ENCODE measurements around the gene NLRX1. TPM values are rescaled to one million over a fixed set of nuclear protein-coding genes. Genes with fewer than 3 reads are reported as not detected.

Gene NLRX1
- polyA plus RNA-seq, 1 of the 3 experiments (the other 2 are of a cell fraction): 13.7 TPM

DNA sequence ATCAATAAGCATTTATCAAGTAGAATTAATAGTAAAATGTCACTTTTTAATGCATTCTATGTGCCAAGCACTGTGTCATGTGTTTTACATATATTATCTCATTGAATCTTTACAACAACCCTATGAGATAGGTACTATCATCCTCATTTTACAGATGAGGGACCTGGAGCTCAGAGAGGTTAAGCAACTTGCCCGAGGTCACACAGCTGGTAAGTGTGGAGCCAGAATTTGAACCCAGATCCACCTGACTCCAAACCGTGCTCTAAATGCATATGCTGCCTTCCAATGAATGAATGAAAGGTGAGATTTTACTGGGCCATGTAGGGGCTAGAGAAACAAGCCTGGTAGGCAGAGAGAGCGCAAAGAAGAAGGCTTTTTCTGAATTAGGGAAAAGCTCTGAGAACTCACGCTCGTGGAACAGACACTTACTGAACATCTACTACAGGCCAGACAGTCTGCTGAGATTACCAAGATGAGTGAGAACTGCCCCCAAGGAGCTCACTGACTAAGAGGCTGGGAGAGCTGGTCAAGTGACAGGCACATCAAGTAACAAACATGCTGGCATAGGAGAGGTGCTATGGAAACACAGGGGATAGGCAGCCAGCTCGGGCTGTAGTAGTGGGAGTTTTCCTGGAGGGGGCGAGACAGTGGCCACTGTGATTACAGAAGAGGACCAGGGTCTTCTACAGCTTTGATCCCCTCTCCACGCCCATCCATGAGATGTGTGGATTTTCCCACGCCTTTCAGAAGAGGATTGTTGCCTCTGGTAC is 15.3 kb upstream of the NLRX1 start:
- peaks cover 0 to 9% of the 10 kb centered on the region in 2 experiments; a peak in 1 of 4 replicates for H3K4me1 ChIP-seq (ENCODE audit: control insufficient read depth in 1 of 2, insufficient read depth in 2 of 2, low read depth in 1 of 2, low read length in 1 of 2)
- H3F3A ChIP-seq (replicated peaks; ENCODE audit: insufficient read depth): no peaks in the 10 kb centered on the region
- DNase-seq: no peak
- H3K9me3 ChIP-seq: no peaks in the 10 kb centered on the region
- H3K27ac ChIP-seq (ENCODE audit: low read depth in 2 of 2, low read length in 1 of 2): no peak overlapping the region
- H3K9me2 ChIP-seq: no peaks in the 10 kb centered on the region
- H4K20me1 ChIP-seq (ENCODE audit: insufficient read depth): no peaks in the 10 kb centered on the region
- no peaks in the 10 kb centered on the region for H3K36me3 ChIP-seq (replicated peaks in 1 of 2; ENCODE audit: control insufficient read depth in 1 of 2, insufficient read depth in 2 of 2, low read length in 1 of 2)
- H2AFZ ChIP-seq (ENCODE audit: low read depth): no peak overlapping the region
- H3K4me3 ChIP-seq (ENCODE audit: low read depth in 2 of 2, low read length in 1 of 2): no peak overlapping the region
- TF ChIP-seq, protein P1, sequence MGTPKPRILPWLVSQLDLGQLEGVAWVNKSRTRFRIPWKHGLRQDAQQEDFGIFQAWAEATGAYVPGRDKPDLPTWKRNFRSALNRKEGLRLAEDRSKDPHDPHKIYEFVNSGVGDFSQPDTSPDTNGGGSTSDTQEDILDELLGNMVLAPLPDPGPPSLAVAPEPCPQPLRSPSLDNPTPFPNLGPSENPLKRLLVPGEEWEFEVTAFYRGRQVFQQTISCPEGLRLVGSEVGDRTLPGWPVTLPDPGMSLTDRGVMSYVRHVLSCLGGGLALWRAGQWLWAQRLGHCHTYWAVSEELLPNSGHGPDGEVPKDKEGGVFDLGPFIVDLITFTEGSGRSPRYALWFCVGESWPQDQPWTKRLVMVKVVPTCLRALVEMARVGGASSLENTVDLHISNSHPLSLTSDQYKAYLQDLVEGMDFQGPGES (IDR thresholded peaks at IDR 0.05; ENCODE audit: low read depth, low read length): no peak
- TF ChIP-seq, protein P2, sequence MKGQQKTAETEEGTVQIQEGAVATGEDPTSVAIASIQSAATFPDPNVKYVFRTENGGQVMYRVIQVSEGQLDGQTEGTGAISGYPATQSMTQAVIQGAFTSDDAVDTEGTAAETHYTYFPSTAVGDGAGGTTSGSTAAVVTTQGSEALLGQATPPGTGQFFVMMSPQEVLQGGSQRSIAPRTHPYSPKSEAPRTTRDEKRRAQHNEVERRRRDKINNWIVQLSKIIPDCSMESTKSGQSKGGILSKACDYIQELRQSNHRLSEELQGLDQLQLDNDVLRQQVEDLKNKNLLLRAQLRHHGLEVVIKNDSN (IDR thresholded peaks at IDR 0.05; ENCODE audit: borderline replicate concordance, low read depth): no peak
- TF ChIP-seq, protein P3, sequence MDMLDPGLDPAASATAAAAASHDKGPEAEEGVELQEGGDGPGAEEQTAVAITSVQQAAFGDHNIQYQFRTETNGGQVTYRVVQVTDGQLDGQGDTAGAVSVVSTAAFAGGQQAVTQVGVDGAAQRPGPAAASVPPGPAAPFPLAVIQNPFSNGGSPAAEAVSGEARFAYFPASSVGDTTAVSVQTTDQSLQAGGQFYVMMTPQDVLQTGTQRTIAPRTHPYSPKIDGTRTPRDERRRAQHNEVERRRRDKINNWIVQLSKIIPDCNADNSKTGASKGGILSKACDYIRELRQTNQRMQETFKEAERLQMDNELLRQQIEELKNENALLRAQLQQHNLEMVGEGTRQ (IDR thresholded peaks at IDR 0.05; ENCODE audit: borderline replicate concordance, low read depth, low read length): no peak
- TF ChIP-seq, protein P4, sequence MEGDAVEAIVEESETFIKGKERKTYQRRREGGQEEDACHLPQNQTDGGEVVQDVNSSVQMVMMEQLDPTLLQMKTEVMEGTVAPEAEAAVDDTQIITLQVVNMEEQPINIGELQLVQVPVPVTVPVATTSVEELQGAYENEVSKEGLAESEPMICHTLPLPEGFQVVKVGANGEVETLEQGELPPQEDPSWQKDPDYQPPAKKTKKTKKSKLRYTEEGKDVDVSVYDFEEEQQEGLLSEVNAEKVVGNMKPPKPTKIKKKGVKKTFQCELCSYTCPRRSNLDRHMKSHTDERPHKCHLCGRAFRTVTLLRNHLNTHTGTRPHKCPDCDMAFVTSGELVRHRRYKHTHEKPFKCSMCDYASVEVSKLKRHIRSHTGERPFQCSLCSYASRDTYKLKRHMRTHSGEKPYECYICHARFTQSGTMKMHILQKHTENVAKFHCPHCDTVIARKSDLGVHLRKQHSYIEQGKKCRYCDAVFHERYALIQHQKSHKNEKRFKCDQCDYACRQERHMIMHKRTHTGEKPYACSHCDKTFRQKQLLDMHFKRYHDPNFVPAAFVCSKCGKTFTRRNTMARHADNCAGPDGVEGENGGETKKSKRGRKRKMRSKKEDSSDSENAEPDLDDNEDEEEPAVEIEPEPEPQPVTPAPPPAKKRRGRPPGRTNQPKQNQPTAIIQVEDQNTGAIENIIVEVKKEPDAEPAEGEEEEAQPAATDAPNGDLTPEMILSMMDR (IDR thresholded peaks at IDR 0.05): peak; percentile 13; the same call in 1 of the 2 replicates
- TF ChIP-seq RCOR1 (IDR thresholded peaks at IDR 0.05; ENCODE audit: low read length): no peak
- CTCF ChIA-PET: interaction anchor here (0.5 to 8.9 kb wide), 12 partner anchors 9 to 1087 kb away, joined by 3 to 48 read pairs (median 4); partner anchors contain the start of genes CBL, NLRX1 and POU2F3
- H3K79me2 ChIP-seq (ENCODE audit: insufficient read depth): no peaks in the 10 kb centered on the region
- POLR2A ChIA-PET: interaction anchor here (1.2 kb wide), 1 partner anchor 53 kb away, joined by 3 read pairs; no protein-coding TSS in a partner anchor
- 80% methylated on average over 9 of the region's 9 CpGs for WGBS (ENCODE audit: low lambda C conversion rate)
- no peak overlapping the region for H3K9ac ChIP-seq
- no peaks in the 10 kb centered on the region for H3K27me3 ChIP-seq (ENCODE audit: insufficient read depth)
- H3K4me2 ChIP-seq: no peak overlapping the region

DNA sequence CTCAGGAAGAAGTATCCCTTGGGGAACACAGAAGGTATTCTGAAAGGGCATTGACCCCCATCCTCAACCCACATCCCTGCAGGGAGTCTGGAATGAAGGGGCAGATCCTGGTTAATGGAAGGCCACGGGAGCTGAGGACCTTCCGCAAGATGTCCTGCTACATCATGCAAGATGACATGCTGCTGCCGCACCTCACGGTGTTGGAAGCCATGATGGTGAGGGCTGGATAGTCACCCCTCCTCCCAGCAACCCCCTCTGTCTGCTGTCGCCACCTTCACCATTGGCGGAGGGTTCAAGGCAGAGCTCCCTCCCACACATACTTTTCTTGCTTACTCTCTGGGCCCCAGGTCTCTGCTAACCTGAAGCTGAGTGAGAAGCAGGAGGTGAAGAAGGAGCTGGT is 14.3 kb upstream of the NLRX1 start:
- Histone ChIP-seq H3K4me2 (no peak overlapping the region), H3K9me3 (no peaks in the 10 kb centered on the region), H3K27ac (ENCODE audit: low read depth in 2 of 2, low read length in 1 of 2) (no peak overlapping the region), H3K36me3 (replicated peaks in 1 of 2; ENCODE audit: control insufficient read depth in 1 of 2, insufficient read depth in 2 of 2, low read length in 1 of 2) (no peaks in the 10 kb centered on the region), H3K9ac (no peak overlapping the region), H3F3A (replicated peaks; ENCODE audit: insufficient read depth) (no peaks in the 10 kb centered on the region), H3K27me3 (ENCODE audit: insufficient read depth) (no peaks in the 10 kb centered on the region), H3K4me1 (ENCODE audit: control insufficient read depth in 1 of 2, insufficient read depth in 2 of 2, low read depth in 1 of 2, low read length in 1 of 2) (peaks cover 0 to 4% of the 10 kb centered on the region in 2 experiments; a peak in 1 of 4 replicates), H3K9me2 (no peaks in the 10 kb centered on the region), H3K79me2 (ENCODE audit: insufficient read depth) (no peaks in the 10 kb centered on the region), H2AFZ (ENCODE audit: low read depth) (no peak overlapping the region), H3K4me3 (ENCODE audit: low read depth in 2 of 2, low read length in 1 of 2) (no peak overlapping the region), H4K20me1 (ENCODE audit: insufficient read depth) (no peaks in the 10 kb centered on the region)
- no peak for DNase-seq
- POLR2A ChIA-PET: no interaction called here
- CTCF ChIA-PET: interaction anchor here (0.8 to 8.9 kb wide), 8 partner anchors 9 to 186 kb away, joined by 3 to 48 read pairs (median 8); partner anchors contain the start of genes CBL and NLRX1
- WGBS (ENCODE audit: low lambda C conversion rate): 97% methylated on average over 6 of the region's 6 CpGs
- TF ChIP-seq, protein P3 (IDR thresholded peaks at IDR 0.05; ENCODE audit: borderline replicate concordance, low read depth, low read length): no peak
- TF ChIP-seq, protein P5, sequence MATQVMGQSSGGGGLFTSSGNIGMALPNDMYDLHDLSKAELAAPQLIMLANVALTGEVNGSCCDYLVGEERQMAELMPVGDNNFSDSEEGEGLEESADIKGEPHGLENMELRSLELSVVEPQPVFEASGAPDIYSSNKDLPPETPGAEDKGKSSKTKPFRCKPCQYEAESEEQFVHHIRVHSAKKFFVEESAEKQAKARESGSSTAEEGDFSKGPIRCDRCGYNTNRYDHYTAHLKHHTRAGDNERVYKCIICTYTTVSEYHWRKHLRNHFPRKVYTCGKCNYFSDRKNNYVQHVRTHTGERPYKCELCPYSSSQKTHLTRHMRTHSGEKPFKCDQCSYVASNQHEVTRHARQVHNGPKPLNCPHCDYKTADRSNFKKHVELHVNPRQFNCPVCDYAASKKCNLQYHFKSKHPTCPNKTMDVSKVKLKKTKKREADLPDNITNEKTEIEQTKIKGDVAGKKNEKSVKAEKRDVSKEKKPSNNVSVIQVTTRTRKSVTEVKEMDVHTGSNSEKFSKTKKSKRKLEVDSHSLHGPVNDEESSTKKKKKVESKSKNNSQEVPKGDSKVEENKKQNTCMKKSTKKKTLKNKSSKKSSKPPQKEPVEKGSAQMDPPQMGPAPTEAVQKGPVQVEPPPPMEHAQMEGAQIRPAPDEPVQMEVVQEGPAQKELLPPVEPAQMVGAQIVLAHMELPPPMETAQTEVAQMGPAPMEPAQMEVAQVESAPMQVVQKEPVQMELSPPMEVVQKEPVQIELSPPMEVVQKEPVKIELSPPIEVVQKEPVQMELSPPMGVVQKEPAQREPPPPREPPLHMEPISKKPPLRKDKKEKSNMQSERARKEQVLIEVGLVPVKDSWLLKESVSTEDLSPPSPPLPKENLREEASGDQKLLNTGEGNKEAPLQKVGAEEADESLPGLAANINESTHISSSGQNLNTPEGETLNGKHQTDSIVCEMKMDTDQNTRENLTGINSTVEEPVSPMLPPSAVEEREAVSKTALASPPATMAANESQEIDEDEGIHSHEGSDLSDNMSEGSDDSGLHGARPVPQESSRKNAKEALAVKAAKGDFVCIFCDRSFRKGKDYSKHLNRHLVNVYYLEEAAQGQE (IDR thresholded peaks at IDR 0.05; ENCODE audit: low read depth, low read length): no peak
- TF ChIP-seq NRF1 (IDR thresholded peaks at IDR 0.05; ENCODE audit: low read depth, low read length) (no peak), JUND (IDR thresholded peaks at IDR 0.05) (no peak), FOSL2 (IDR thresholded peaks at IDR 0.05; ENCODE audit: borderline replicate concordance, low read depth) (no peak), EZH2phosphoT487 (IDR thresholded peaks at IDR 0.05; ENCODE audit: borderline replicate concordance, low read depth) (no peak), SIN3A (IDR thresholded peaks at IDR 0.05; ENCODE audit: borderline replicate concordance, low read depth, low read length) (no peak), TEAD4 (IDR thresholded peaks at IDR 0.05; ENCODE audit: borderline replicate concordance, insufficient read depth) (no peak)
- TF ChIP-seq, protein P1 (IDR thresholded peaks at IDR 0.05; ENCODE audit: low read depth, low read length): no peak
